OCI-LY7 (cell line): ENCODE results near the gene BARHL2. TPM values are rescaled to one million over a fixed set of nuclear protein-coding genes. Genes with fewer than 3 reads are reported as not detected.

ENCODE experiments used
- BruUV-seq: library from RNA; stranded (reverse); fragments of 400-500 nt; replicated peaks from 2 replicates; lab custom pipeline; 2021; lab: Mats Ljungman, UMichigan
- CTCF ChIA-PET: fragments of 300-600 bp; sonication (Branson Sonifier 250); formaldehyde crosslinking; loops from one replicate; lab custom pipeline; 2022; ENCODE audit warnings: antibody characterized with exemption; ENCODE audit not compliant: unreplicated experiment; lab: Charles Lee
- POLR2A ChIA-PET: fragments of 300-600 bp; sonication (Branson Sonifier 250); formaldehyde crosslinking; loops from one replicate; lab custom pipeline; 2022; ENCODE audit warnings: antibody characterized with exemption; lab: Charles Lee
- DNase-seq: peaks from one replicate; pipeline ENCODE4 v3.0.0-alpha.2; 2015; ENCODE audit warnings: low spot score
- H2AFZ ChIP-seq: fragments of 200-600 bp; sonication (generic), shearing (Covaris generic); 2 replicates; pipeline ENCODE4 v1.6.1; 2014; ENCODE audit warnings: mild to moderate bottlenecking, antibody characterized with exemption, low read length, moderate library complexity
- H3K27ac ChIP-seq: fragments of 200-600 bp; sonication (generic); 2 replicates; pipeline ENCODE4 v1.5.1; 2014; ENCODE audit warnings: mixed run types, low read depth, mild to moderate bottlenecking, moderate library complexity, low read length, inconsistent platforms; ENCODE audit not compliant: poor library complexity, severe bottlenecking
- H3K36me3 ChIP-seq: fragments of 200-600 bp; sonication (generic); 2 replicates; pipeline ENCODE4 v1.6.1; 2014; ENCODE audit warnings: mild to moderate bottlenecking, antibody characterized with exemption, low read length, moderate library complexity, mixed read lengths; ENCODE audit not compliant: insufficient read depth
- H3K4me1 ChIP-seq: fragments of 200-600 bp; sonication (generic); 2 replicates; pipeline ENCODE4 v1.5.1; 2014; ENCODE audit warnings: mild to moderate bottlenecking, low read length; ENCODE audit not compliant: insufficient read depth, poor library complexity, severe bottlenecking
- H3K4me2 ChIP-seq: fragments of 200-600 bp; sonication (generic); 2 replicates; pipeline ENCODE4 v1.6.1; 2014; ENCODE audit warnings: mild to moderate bottlenecking, low read length
- H3K4me3 ChIP-seq: fragments of 200-600 bp; sonication (generic); 2 replicates; pipeline ENCODE4 v1.5.1; 2014; ENCODE audit warnings: mild to moderate bottlenecking, low read depth, low read length; ENCODE audit not compliant: poor library complexity, severe bottlenecking
- H3K79me2 ChIP-seq: fragments of 200-600 bp; sonication (generic); 2 replicates; pipeline ENCODE4 v1.6.1; 2016; ENCODE audit warnings: low read depth, mild to moderate bottlenecking, low read length, moderate library complexity, mixed read lengths; ENCODE audit not compliant: insufficient read depth
- H3K9me2 ChIP-seq: fragments of 200-600 bp; sonication (generic); 2 replicates; pipeline ENCODE4 v1.6.1; 2016; ENCODE audit warnings: mild to moderate bottlenecking, low read length, mixed read lengths; ENCODE audit not compliant: insufficient read depth
- H3K9me3 ChIP-seq: fragments of 200-600 bp; sonication (generic); 2 replicates; pipeline ENCODE4 v1.6.1; 2014; ENCODE audit warnings: mild to moderate bottlenecking, mixed run types, low read length, mixed read lengths
- H4K20me1 ChIP-seq: fragments of 200-600 bp; sonication (generic); 2 replicates; pipeline ENCODE4 v1.6.1; 2014; ENCODE audit warnings: mild to moderate bottlenecking, antibody characterized with exemption, low read length, moderate library complexity, mixed read lengths; ENCODE audit not compliant: insufficient read depth
- EZH2phosphoT487 ChIP-seq: fragments of 200-600 bp; sonication (generic); IDR thresholded peaks from 2 replicates; pipeline ENCODE4 v1.6.1; 2018; ENCODE audit warnings: low read depth, borderline replicate concordance, mild to moderate bottlenecking, mixed run types, antibody characterized with exemption, low read length, moderate library complexity, mixed read lengths
- intact Hi-C: fragments of 100-400 bp; cut with micrococcal nuclease; formaldehyde crosslinking; loops from one replicate; pipeline ENCODE4 v1.10.0; 2022; ENCODE audit not compliant: unreplicated experiment
- total RNA-seq, 2 experiments: library from RNA; depleted of rRNA in 1 of 2; stranded (reverse); fragments of >200 nt in 1 of 2; shearing (Covaris generic) in 1 of 2; gene quantifications; 2 replicates each; pipeline ENCODE4 v1.2.3, GENCODE V29; 2014 to 2022
- TF ChIP-seq, protein P1 (sequence below): fragments of 200-600 bp; sonication (generic); conservative IDR thresholded peaks from 2 replicates; pipeline ENCODE4 v1.5.1; 2014; ENCODE audit warnings: mild to moderate bottlenecking, antibody characterized with exemption, low read length, moderate library complexity, mixed read lengths

BARHL2 gene
- total RNA-seq, 2 experiments from 2014 or later, result not detected

DNA sequence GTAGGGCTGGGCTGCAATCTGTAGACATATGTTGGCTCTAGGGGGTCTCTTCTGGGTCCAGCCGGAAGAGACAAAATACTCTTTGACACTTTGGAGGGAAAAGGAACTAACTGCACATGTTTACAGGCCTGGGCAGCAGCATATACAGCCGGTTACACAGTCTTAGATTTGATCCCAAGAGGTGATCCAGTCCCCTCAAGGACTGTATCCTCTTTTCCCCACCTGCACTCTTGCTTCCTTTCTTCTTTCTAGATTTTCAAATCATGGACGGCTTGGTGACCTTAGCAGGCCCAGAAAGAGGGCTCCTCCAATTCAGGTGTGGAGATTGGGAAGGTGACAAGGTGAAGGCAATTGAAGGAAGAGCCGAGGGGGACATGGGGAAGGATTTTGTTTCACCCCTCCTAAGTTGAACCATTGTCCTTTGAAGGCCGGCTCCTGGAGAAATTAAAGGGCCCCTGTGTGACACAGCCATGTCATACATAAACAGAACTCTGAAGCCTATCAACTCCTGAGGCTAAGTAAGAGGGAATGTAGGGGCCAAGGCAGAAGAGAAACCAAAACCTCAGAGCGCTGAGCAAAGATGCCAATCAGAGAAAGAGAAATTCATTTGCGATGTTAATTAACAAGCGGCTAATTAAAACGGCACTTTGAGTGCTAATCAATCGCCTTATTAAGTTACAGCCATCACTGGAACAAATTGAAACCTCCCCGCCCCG lies 5.9 kb upstream of the BARHL2 start:
- no peak overlapping the region for H2AFZ ChIP-seq
- ChIA-PET CTCF (no interaction called here), POLR2A (no interaction called here)
- H4K20me1 ChIP-seq, result no peaks in the 10 kb centered on the region
- TF ChIP-seq, protein P1, sequence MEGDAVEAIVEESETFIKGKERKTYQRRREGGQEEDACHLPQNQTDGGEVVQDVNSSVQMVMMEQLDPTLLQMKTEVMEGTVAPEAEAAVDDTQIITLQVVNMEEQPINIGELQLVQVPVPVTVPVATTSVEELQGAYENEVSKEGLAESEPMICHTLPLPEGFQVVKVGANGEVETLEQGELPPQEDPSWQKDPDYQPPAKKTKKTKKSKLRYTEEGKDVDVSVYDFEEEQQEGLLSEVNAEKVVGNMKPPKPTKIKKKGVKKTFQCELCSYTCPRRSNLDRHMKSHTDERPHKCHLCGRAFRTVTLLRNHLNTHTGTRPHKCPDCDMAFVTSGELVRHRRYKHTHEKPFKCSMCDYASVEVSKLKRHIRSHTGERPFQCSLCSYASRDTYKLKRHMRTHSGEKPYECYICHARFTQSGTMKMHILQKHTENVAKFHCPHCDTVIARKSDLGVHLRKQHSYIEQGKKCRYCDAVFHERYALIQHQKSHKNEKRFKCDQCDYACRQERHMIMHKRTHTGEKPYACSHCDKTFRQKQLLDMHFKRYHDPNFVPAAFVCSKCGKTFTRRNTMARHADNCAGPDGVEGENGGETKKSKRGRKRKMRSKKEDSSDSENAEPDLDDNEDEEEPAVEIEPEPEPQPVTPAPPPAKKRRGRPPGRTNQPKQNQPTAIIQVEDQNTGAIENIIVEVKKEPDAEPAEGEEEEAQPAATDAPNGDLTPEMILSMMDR, result no peak
- TF ChIP-seq EZH2phosphoT487, result no peak
- H3K4me3 ChIP-seq, result no peak overlapping the region
- H3K9me3 ChIP-seq, result no peaks in the 10 kb centered on the region
- H3K4me2 ChIP-seq, result no peak overlapping the region
- H3K4me1 ChIP-seq, result no peaks in the 10 kb centered on the region
- H3K9me2 ChIP-seq, result no peaks in the 10 kb centered on the region
- no peak for DNase-seq
- intact Hi-C loops, result no loop called here
- H3K27ac ChIP-seq, result no peak overlapping the region
- no peaks in the 10 kb centered on the region for H3K36me3 ChIP-seq
- no TSS peak for BruUV-seq
- no peaks in the 10 kb centered on the region for H3K79me2 ChIP-seq

GRCh38 chr1:90721210-90722194 lies 4.4 kb upstream of the BARHL2 start:
- Histone ChIP-seq H2AFZ (peak overlapping the region; percentile 62), H3K9me2 (no peaks in the 10 kb centered on the region), H3K4me1 (no peaks in the 10 kb centered on the region), H3K4me3 (no peak overlapping the region), H4K20me1 (no peaks in the 10 kb centered on the region), H3K36me3 (no peaks in the 10 kb centered on the region), H3K4me2 (peak overlapping the region; percentile 23; the same call in 1 of the 2 replicates), H3K27ac (no peak overlapping the region), H3K79me2 (no peaks in the 10 kb centered on the region), H3K9me3 (no peaks in the 10 kb centered on the region)
- intact Hi-C loops, result loop anchor here (1.0 to 2.0 kb wide), 2 partner anchors 243 to 444 kb away; no protein-coding TSS in a partner anchor
- no peak for TF ChIP-seq EZH2phosphoT487
- TF ChIP-seq, protein P1, result peak; percentile 98
- no TSS peak for BruUV-seq
- ChIA-PET POLR2A (interaction anchor here (0.5 to 0.9 kb wide), 5 partner anchors 8 to 253 kb away, joined by 3 to 5 read pairs (median 3); no protein-coding TSS in a partner anchor), CTCF (interaction anchor here (0.8 kb wide), 1 partner anchor 57 kb away, joined by 3 read pairs; no protein-coding TSS in a partner anchor)
- peak; percentile 70 for DNase-seq
